H9 (cell line): ENCODE data around the gene CYP2W1. TPM values are rescaled to one million over a fixed set of nuclear protein-coding genes. Genes with fewer than 3 reads are reported as not detected.
A peak's percentile ranks its signal among the peaks of the same experiment; 100 is the strongest.
"Not testable (repeated sequence)": the region's sequence is repeated elsewhere in the genome, so short reads cannot be mapped to it uniquely, and the experiment has no call there.

ENCODE experiments used
- DNase-seq: peaks from one replicate; pipeline ENCODE4 v3.0.0-alpha.2; 2017
- H2AFZ ChIP-seq: one replicate; pipeline ENCODE4 v1.6.1; 2013; ENCODE audit warnings: mild to moderate bottlenecking, low read length, control low read depth, moderate library complexity
- H2AK5ac ChIP-seq: 2 replicates; pipeline ENCODE4 v1.6.1; 2013; ENCODE audit warnings: low read length, control low read depth, mixed read lengths; ENCODE audit not compliant: insufficient read length
- H2BK120ac ChIP-seq: one replicate; pipeline ENCODE4 v1.6.1; 2013; ENCODE audit warnings: low read depth, mild to moderate bottlenecking, low read length, control low read depth, inconsistent platforms; ENCODE audit not compliant: poor library complexity, severe bottlenecking
- H2BK12ac ChIP-seq: 2 replicates; pipeline ENCODE4 v1.6.1; 2013; ENCODE audit warnings: low read length, control low read depth, mixed read lengths, low read depth; ENCODE audit not compliant: insufficient read length
- H2BK15ac ChIP-seq: 2 replicates; pipeline ENCODE4 v1.6.1; 2013; ENCODE audit warnings: low read depth, low read length, control low read depth
- H2BK20ac ChIP-seq: one replicate; pipeline ENCODE4 v1.6.1; 2013; ENCODE audit warnings: low read depth, mild to moderate bottlenecking, low read length, control low read depth, inconsistent platforms; ENCODE audit not compliant: poor library complexity, severe bottlenecking
- H2BK5ac ChIP-seq: 2 replicates; pipeline ENCODE4 v1.6.1; 2013; ENCODE audit warnings: low read length, control low read depth, mixed read lengths; ENCODE audit not compliant: insufficient read length
- H3K14ac ChIP-seq: 2 replicates; pipeline ENCODE4 v1.6.1; 2013; ENCODE audit warnings: low read length, control low read depth; ENCODE audit not compliant: insufficient read depth
- H3K18ac ChIP-seq: 2 replicates; pipeline ENCODE4 v1.6.1; 2013; ENCODE audit warnings: low read depth, mild to moderate bottlenecking, mixed read lengths, low read length, control low read depth; ENCODE audit not compliant: insufficient read length
- H3K23ac ChIP-seq: 2 replicates; pipeline ENCODE4 v1.6.1; 2013; ENCODE audit warnings: low read length, control low read depth, mixed read lengths, low read depth; ENCODE audit not compliant: insufficient read length
- H3K23me2 ChIP-seq: 2 replicates; pipeline ENCODE4 v1.6.1; 2013; ENCODE audit warnings: low read depth, mild to moderate bottlenecking, mixed read lengths, low read length, control low read depth; ENCODE audit not compliant: insufficient read length, poor library complexity, severe bottlenecking
- H3K27ac ChIP-seq: 2 replicates; pipeline ENCODE4 v1.5.1; 2013; ENCODE audit warnings: low read length, control low read depth, mixed read lengths, low read depth; ENCODE audit not compliant: insufficient read length
- H3K27me3 ChIP-seq: 2 replicates; pipeline ENCODE4 v1.6.1; 2013; ENCODE audit warnings: low read length, control low read depth, inconsistent platforms; ENCODE audit not compliant: insufficient read depth
- H3K4ac ChIP-seq: 2 replicates; pipeline ENCODE4 v1.6.1; 2013; ENCODE audit warnings: low read depth, mild to moderate bottlenecking, control low read depth, inconsistent platforms, low read length, moderate library complexity
- H3K4me1 ChIP-seq: 2 replicates; pipeline ENCODE4 v1.6.1; 2013; ENCODE audit warnings: low read length, control low read depth, inconsistent platforms; ENCODE audit not compliant: insufficient read depth
- H3K4me2 ChIP-seq: 2 replicates; pipeline ENCODE4 v1.6.1; 2013; ENCODE audit warnings: low read length, control low read depth, mixed read lengths; ENCODE audit not compliant: insufficient read length, insufficient read depth
- H3K56ac ChIP-seq: 2 replicates; pipeline ENCODE4 v1.6.1; 2013; ENCODE audit warnings: low read depth, mild to moderate bottlenecking, mixed read lengths, low read length, control low read depth; ENCODE audit not compliant: insufficient read length
- H3K79me1 ChIP-seq: 2 replicates; pipeline ENCODE4 v1.6.1; 2013; ENCODE audit warnings: low read depth, mild to moderate bottlenecking, moderate library complexity, low read length, control low read depth, inconsistent platforms; ENCODE audit not compliant: insufficient read depth, poor library complexity, severe bottlenecking
- H3K79me2 ChIP-seq: 2 replicates; pipeline ENCODE4 v1.6.1; 2013; ENCODE audit warnings: low read length, control low read depth, inconsistent platforms; ENCODE audit not compliant: insufficient read depth
- H3K9ac ChIP-seq: 2 replicates; pipeline ENCODE4 v1.6.1; 2013; ENCODE audit warnings: low read length, control low read depth, mixed read lengths; ENCODE audit not compliant: insufficient read length; ENCODE audit errors: extremely low read depth
- H3K9me3 ChIP-seq: one replicate; pipeline ENCODE4 v1.6.1; 2013; ENCODE audit warnings: low read depth, low read length, inconsistent platforms; ENCODE audit not compliant: control insufficient read depth
- H3T11ph ChIP-seq: one replicate; pipeline ENCODE4 v1.6.1; 2013; ENCODE audit warnings: mild to moderate bottlenecking, low read length, control low read depth, inconsistent platforms
- H4K20me1 ChIP-seq: one replicate; pipeline ENCODE4 v1.6.1; 2013; ENCODE audit not compliant: control insufficient read depth, insufficient read length, insufficient read depth
- H4K5ac ChIP-seq: 2 replicates; pipeline ENCODE4 v1.6.1; 2013; ENCODE audit warnings: low read depth, mild to moderate bottlenecking, mixed read lengths, low read length, control low read depth; ENCODE audit not compliant: insufficient read length
- H4K8ac ChIP-seq: replicated peaks from 2 replicates; pipeline ENCODE4 v1.6.1; 2013; ENCODE audit warnings: low read length, control low read depth, mixed read lengths, low read depth; ENCODE audit not compliant: insufficient read length
- H4K91ac ChIP-seq: 2 replicates; pipeline ENCODE4 v1.6.1; 2013; ENCODE audit warnings: low read depth, mild to moderate bottlenecking, moderate library complexity, mixed read lengths, low read length, control low read depth; ENCODE audit not compliant: insufficient read length
- H3K27ac Mint-ChIP-seq, 3 experiments: 2 replicates in 2 of 3; 3 replicates in 1 of 3; pipeline ENCODE4 v1.8.0; 2020 to 2021; ENCODE audit warnings: mixed read lengths in 3 of 3, mild to moderate bottlenecking in 1 of 3, moderate library complexity in 1 of 3
- H3K27me3 Mint-ChIP-seq: 2 replicates; pipeline ENCODE4 v1.8.0; 2021; ENCODE audit warnings: low read depth, mild to moderate bottlenecking, moderate library complexity, mixed read lengths
- H3K36me3 Mint-ChIP-seq, 3 experiments: 2 replicates in 2 of 3; 3 replicates in 1 of 3; pipeline ENCODE4 v1.8.0; 2020 to 2021; ENCODE audit warnings: low read depth in 3 of 3, mixed read lengths in 3 of 3; ENCODE audit not compliant: insufficient read depth in 1 of 3
- H3K4me1 Mint-ChIP-seq, 2 experiments: 2 replicates each; pipeline ENCODE4 v1.8.0; 2020; ENCODE audit warnings: mixed read lengths in 2 of 2
- H3K4me3 Mint-ChIP-seq, 2 experiments: 2 replicates in 1 of 2; 3 replicates in 1 of 2; pipeline ENCODE4 v1.8.0; 2020 to 2021; ENCODE audit warnings: mild to moderate bottlenecking in 2 of 2, mixed read lengths in 2 of 2, moderate library complexity in 1 of 2
- H3K9me3 Mint-ChIP-seq, 2 experiments: 2 replicates in 1 of 2; 3 replicates in 1 of 2; pipeline ENCODE4 v1.8.0; 2020; ENCODE audit warnings: mild to moderate bottlenecking in 2 of 2, mixed read lengths in 2 of 2, moderate library complexity in 1 of 2
- WGBS: extraction: QIAGEN DNeasy Blood & Tissue Kit; methylation state at CpG from one replicate; pipeline ENCODE4 v1.1.7; 2013; ENCODE audit warnings: missing lambda C conversion rate, low lambda C conversion rate, mixed read lengths; ENCODE audit not compliant: insufficient read length; ENCODE audit errors: extremely low coverage; 5-methylcytosine and 5-hydroxymethylcytosine counted together
- total RNA-seq: library from RNA; stranded (reverse); gene quantifications from 2 replicates; pipeline ENCODE4 v1.2.1, GENCODE V29; 2021
- TF ChIP-seq, protein P1 (sequence below): fragments of 200-600 bp; sonication (generic); conservative IDR thresholded peaks from 3 replicates; pipeline ENCODE4 v1.8.0; 2021; ENCODE audit warnings: antibody characterized with exemption, mild to moderate bottlenecking

The CYP2W1 gene
- total RNA-seq, 1 experiment from 2014 or later: not detected

GRCh38 chr7:959271-959670, 23.7 kb upstream of the CYP2W1 start:
- Mint-ChIP-seq H3K4me1 (peaks cover 4 to 10% of the 10 kb centered on the region in 2 experiments), H3K27ac (no peak overlapping the region; a peak in 1 of 7 replicates), H3K36me3 (no peaks in the 10 kb centered on the region; a peak in 1 of 7 replicates), H3K9me3 (peaks cover 0 to 6% of the 10 kb centered on the region in 2 experiments; a peak in 1 of 5 replicates), H3K27me3 (peaks cover 20% of the 10 kb centered on the region), H3K4me3 (no peak overlapping the region)
- Histone ChIP-seq H2BK12ac (no peak overlapping the region), H3K4me2 (no peak overlapping the region), H3K9me3 (no peaks in the 10 kb centered on the region), H3K79me1 (no peaks in the 10 kb centered on the region), H4K20me1 (no peaks in the 10 kb centered on the region), H3K27me3 (no peaks in the 10 kb centered on the region; the same call in 1 of the 2 replicates), H3K23ac (no peak overlapping the region), H3K9ac (no peak overlapping the region), H2BK20ac (no peak overlapping the region), H3K18ac (no peak overlapping the region), H3K4ac (no peak overlapping the region), H2AK5ac (no peak overlapping the region), H2BK120ac (no peak overlapping the region), H2BK5ac (no peak overlapping the region), H3K14ac (no peak overlapping the region), H4K8ac (no peak overlapping the region), H4K91ac (no peak overlapping the region), H3K27ac (no peak overlapping the region), H2AFZ (no peak overlapping the region), H3K23me2 (no peaks in the 10 kb centered on the region), H2BK15ac (no peak overlapping the region), H3K79me2 (no peaks in the 10 kb centered on the region), H3K56ac (no peak overlapping the region), H3T11ph (no peak overlapping the region), H3K4me1 (no peaks in the 10 kb centered on the region), H4K5ac (no peak overlapping the region)
- TF ChIP-seq, protein P1, sequence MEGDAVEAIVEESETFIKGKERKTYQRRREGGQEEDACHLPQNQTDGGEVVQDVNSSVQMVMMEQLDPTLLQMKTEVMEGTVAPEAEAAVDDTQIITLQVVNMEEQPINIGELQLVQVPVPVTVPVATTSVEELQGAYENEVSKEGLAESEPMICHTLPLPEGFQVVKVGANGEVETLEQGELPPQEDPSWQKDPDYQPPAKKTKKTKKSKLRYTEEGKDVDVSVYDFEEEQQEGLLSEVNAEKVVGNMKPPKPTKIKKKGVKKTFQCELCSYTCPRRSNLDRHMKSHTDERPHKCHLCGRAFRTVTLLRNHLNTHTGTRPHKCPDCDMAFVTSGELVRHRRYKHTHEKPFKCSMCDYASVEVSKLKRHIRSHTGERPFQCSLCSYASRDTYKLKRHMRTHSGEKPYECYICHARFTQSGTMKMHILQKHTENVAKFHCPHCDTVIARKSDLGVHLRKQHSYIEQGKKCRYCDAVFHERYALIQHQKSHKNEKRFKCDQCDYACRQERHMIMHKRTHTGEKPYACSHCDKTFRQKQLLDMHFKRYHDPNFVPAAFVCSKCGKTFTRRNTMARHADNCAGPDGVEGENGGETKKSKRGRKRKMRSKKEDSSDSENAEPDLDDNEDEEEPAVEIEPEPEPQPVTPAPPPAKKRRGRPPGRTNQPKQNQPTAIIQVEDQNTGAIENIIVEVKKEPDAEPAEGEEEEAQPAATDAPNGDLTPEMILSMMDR: no peak
- WGBS: no CpG with 5 or more reads among the region's 20 CpGs
- DNase-seq: peak; percentile 38

- not testable (repeated sequence) for DNase-seq, H3K27ac Mint-ChIP-seq, H4K91ac ChIP-seq, H3K27me3 ChIP-seq, H2BK12ac ChIP-seq, H4K20me1 ChIP-seq, H3K4ac ChIP-seq, H3K23ac ChIP-seq, H3K4me3 Mint-ChIP-seq, H2AFZ ChIP-seq, H2BK5ac ChIP-seq, H3K18ac ChIP-seq, H3K36me3 Mint-ChIP-seq, H3K79me1 ChIP-seq, H2BK120ac ChIP-seq, H3K23me2 ChIP-seq, H3K14ac ChIP-seq, H2BK15ac ChIP-seq, H3K9ac ChIP-seq, H3K9me3 Mint-ChIP-seq, H3K4me1 ChIP-seq, H2BK20ac ChIP-seq, H3K79me2 ChIP-seq, H3K9me3 ChIP-seq, H4K5ac ChIP-seq, H2AK5ac ChIP-seq, H3K4me2 ChIP-seq, H3K27ac ChIP-seq, H4K8ac ChIP-seq, H3T11ph ChIP-seq, H3K56ac ChIP-seq
- Mint-ChIP-seq H3K4me1 (peaks cover 6 to 11% of the 10 kb centered on the region in 2 experiments), H3K27me3 (peaks cover 21% of the 10 kb centered on the region)
- WGBS: no CpG with 5 or more reads among the region's 10 CpGs
Measured at GRCh38 chr7:959740-960139, 23.2 kb upstream of the CYP2W1 start.
